Mammary epithelial cell (primary cell): ENCODE data around the gene SORBS1.

Experiments used
- CTCF ChIP-seq, 2 donors: IDR thresholded peaks in 1 of 2; conservative IDR thresholded peaks in 1 of 2; 2 replicates each; pipeline ENCODE4 v1.5.1; 2011 to 2012; ENCODE audit warnings: inconsistent platforms in 2 of 2, low read length in 2 of 2, mild to moderate bottlenecking in 2 of 2, control low read depth in 1 of 2, low read depth in 1 of 2; ENCODE audit not compliant: insufficient read depth in 1 of 2; ENCODE audit errors: extremely low read depth in 1 of 2
- EZH2 ChIP-seq: IDR thresholded peaks from 2 replicates; pipeline ENCODE4 v1.6.1; 2012; ENCODE audit warnings: low read length, inconsistent platforms, borderline replicate concordance

- TF ChIP-seq CTCF (conservative IDR thresholded peaks at IDR 0.05 in 1 of 2, IDR thresholded peaks at IDR 0.05 in 1 of 2; ENCODE audit: extremely low read depth in 1 of 2, insufficient read depth in 1 of 2, low read depth in 1 of 2, low read length in 2 of 2) (no peak), EZH2 (no peak)
Measured at GRCh38 chr10:95435548-95436279, 125.5 kb downstream of the SORBS1 start.
